ENCODE measurements around the gene GPR34. TPM values are rescaled to one million over a fixed set of nuclear protein-coding genes. Genes with fewer than 3 reads are reported as not detected.

The GPR34 gene
- total RNA-seq, 4 donors from 2014 or later = 16.2 to 66.3 (median 55.6) TPM

DNA sequence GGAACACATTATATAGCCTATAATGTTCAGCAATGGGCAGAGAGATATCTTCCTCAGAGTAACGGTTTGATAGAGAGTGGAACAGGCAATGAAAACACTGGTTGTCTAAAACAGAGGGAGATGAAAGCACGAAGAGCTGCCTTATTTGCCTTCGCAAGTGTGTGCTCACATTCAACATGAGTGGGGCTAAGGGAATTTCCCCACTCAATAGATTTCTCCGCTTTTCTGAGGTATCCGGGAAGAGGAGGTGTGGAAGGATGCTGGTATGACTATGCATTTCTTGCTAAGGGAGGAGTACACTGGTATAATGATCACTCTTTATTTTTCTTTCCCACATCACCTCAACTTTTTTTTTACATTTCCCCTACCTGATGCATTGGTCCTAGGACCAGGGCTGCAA lies 27.4 kb downstream of the GPR34 start:
- TF ChIP-seq CTCF (IDR thresholded peaks at IDR 0.05; ENCODE audit: low read depth) = no peak

DNA sequence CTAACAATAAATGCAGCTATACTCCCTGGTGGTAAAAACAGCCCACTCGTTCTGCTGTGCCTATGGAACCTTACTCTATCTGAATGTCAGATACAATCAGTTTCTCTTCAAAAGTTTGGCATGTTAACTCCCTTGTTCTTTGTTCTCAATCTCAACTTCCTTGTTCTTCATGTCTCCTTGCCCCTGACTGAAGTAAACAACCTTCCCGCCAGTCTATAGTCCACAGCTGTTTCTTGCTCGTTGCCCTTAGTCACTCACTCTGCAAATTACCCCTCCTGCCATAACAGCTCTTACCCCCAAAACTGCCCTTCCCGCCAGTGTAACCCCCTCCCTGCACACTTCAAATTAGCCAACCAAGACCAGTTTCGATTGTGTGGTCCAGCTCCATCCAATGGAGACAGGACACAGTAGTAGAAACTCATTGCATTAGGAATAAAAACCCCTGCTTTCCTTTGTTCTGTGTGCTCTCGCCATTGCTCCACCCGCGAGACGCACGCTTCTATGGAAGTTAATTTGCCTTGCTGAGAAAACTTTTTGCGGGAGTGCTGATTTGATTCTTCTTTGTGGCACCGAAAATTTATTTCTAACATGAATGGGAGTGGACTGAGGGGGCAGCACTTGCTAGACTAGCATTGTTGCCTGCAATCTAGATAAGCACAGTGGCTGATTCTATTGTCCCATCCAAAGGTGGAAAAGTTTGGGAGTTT lies 28.1 kb downstream of the GPR34 start:
- no peak for TF ChIP-seq CTCF (IDR thresholded peaks at IDR 0.05; ENCODE audit: low read depth)

- no peak for TF ChIP-seq CTCF (IDR thresholded peaks at IDR 0.05; ENCODE audit: low read depth)
Measured at GRCh38 chrX:41718481-41719235, 29.9 kb downstream of the GPR34 start.

GRCh38 chrX:41720125-41720779 lies 31.5 kb downstream of the GPR34 start:
- no peak for TF ChIP-seq CTCF (IDR thresholded peaks at IDR 0.05; ENCODE audit: low read depth)

DNA sequence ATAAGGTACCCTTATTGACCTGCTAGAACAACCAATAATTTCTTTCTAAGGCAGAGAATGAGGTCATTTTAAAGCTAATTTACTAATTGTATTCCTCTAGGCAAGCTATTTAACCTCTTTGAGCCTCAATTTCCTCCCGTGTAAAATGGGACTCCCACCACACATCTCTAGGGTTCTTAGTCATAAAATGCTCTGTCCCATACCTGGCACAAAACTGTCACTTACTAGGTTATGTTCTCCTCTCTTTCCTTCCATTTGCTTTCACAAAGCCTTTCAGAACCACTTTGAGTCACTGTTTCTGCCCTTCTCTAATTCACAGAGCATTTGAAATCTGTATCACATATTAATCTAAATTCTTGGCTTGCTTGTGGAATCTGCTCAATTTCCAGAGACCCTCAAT lies 32.8 kb downstream of the GPR34 start:
- no peak for TF ChIP-seq CTCF (IDR thresholded peaks at IDR 0.05; ENCODE audit: low read depth)

GRCh38 chrX:41722214-41722613 lies 33.4 kb downstream of the GPR34 start:
- no peak for TF ChIP-seq CTCF (IDR thresholded peaks at IDR 0.05; ENCODE audit: low read depth)

Data from subcutaneous adipose tissue (tissue), 4 donors.